Endothelial cell of umbilical vein (primary cell): Measurements from ENCODE around the gene SETD2. TPM values are rescaled to one million over a fixed set of nuclear protein-coding genes. Genes with fewer than 3 reads are reported as not detected.

Source experiments
- BruUV-seq: library from RNA; stranded (reverse); fragments of 400-500 nt; replicated peaks from 2 replicates; lab custom pipeline; 2021; lab: Mats Ljungman, UMichigan
- CTCF ChIA-PET: fragments of 300-600, 350-600 bp; sonication (Branson Sonifier 250); formaldehyde crosslinking; loops from one replicate; lab custom pipeline; 2021; ENCODE audit warnings: antibody characterized with exemption, inconsistent platforms; lab: Charles Lee
- POLR2A ChIA-PET: fragments of 300-600, 350-600 bp; sonication (Branson Sonifier 250); formaldehyde crosslinking; loops from one replicate; lab custom pipeline; 2021; ENCODE audit warnings: antibody characterized with exemption, inconsistent platforms; lab: Charles Lee
- DNase-seq: peaks from one replicate; pipeline ENCODE4 v3.0.0-alpha.2; 2011; ENCODE audit warnings: low read depth, low spot score
- FAIRE-seq: peaks from 2 replicates; lab custom pipeline; 2011; peaks lifted over from hg19 to GRCh38; lab: Jason Lieb, UNC
- H2AFZ ChIP-seq: 2 replicates; pipeline ENCODE4 v1.6.0; 2012; ENCODE audit warnings: low read depth, low read length, control low read depth, inconsistent platforms
- H3K27ac ChIP-seq: 2 replicates; pipeline ENCODE4 v1.5.1; 2011; ENCODE audit warnings: low read depth, mild to moderate bottlenecking, control low read depth, low read length, moderate library complexity; ENCODE audit not compliant: insufficient read depth
- H3K27me3 ChIP-seq, 2 experiments: 2 replicates each; pipeline versions ENCODE4 v1.6.0 to v1.6.1; 2011; ENCODE audit warnings: low read length in 2 of 2, mixed read lengths in 1 of 2; ENCODE audit not compliant: control insufficient read depth in 2 of 2, insufficient read depth in 2 of 2
- H3K36me3 ChIP-seq, 2 experiments: 2 replicates in 1 of 2; 3 replicates in 1 of 2; pipeline ENCODE4 v1.5.1; 2011; ENCODE audit warnings: low read length in 2 of 2, mild to moderate bottlenecking in 1 of 2, moderate library complexity in 1 of 2; ENCODE audit not compliant: control insufficient read depth in 2 of 2, insufficient read depth in 2 of 2; ENCODE audit errors: extremely low read depth in 1 of 2
- H3K4me1 ChIP-seq: 3 replicates; pipeline ENCODE4 v1.5.1; 2011; ENCODE audit warnings: mild to moderate bottlenecking, low read length; ENCODE audit not compliant: control insufficient read depth, insufficient read depth; ENCODE audit errors: extremely low read depth
- H3K4me2 ChIP-seq: 2 replicates; pipeline ENCODE4 v1.6.1; 2011; ENCODE audit warnings: low read length, control low read depth, mixed read lengths; ENCODE audit not compliant: insufficient read depth
- H3K4me3 ChIP-seq, 3 experiments: fragments of 200-600 bp in 1 of 3; sonication (generic), shearing (Covaris generic) in 1 of 3; replicated peaks in 1 of 3; 2 replicates each; pipeline ENCODE4 v1.5.1; 2011 to 2016; ENCODE audit warnings: control low read depth in 3 of 3, low read length in 3 of 3, mild to moderate bottlenecking in 2 of 3, inconsistent platforms in 1 of 3, low read depth in 1 of 3, moderate library complexity in 1 of 3; ENCODE audit not compliant: insufficient read depth in 1 of 3
- H3K79me2 ChIP-seq: 2 replicates; pipeline ENCODE4 v1.6.0; 2012; ENCODE audit warnings: low read length, inconsistent platforms; ENCODE audit not compliant: control insufficient read depth, insufficient read depth
- H3K9ac ChIP-seq: replicated peaks from 2 replicates; pipeline ENCODE3; 2011; ENCODE audit warnings: low read length, control low read depth; ENCODE audit not compliant: insufficient read depth; ENCODE audit errors: extremely low read depth
- H3K9me1 ChIP-seq: replicated peaks from 3 replicates; pipeline ENCODE4 v1.6.0; 2011; ENCODE audit warnings: mild to moderate bottlenecking, low read length; ENCODE audit not compliant: control insufficient read depth, insufficient read depth; ENCODE audit errors: extremely low read depth
- H3K9me3 ChIP-seq: replicated peaks from 2 replicates; pipeline ENCODE4 v1.5.1; 2012; ENCODE audit warnings: low read length, inconsistent platforms; ENCODE audit not compliant: control insufficient read depth, insufficient read depth
- H4K20me1 ChIP-seq: replicated peaks from 2 replicates; pipeline ENCODE3; 2011; ENCODE audit warnings: mild to moderate bottlenecking, low read length; ENCODE audit not compliant: control insufficient read depth, insufficient read depth; ENCODE audit errors: extremely low read depth
- EZH2 ChIP-seq: IDR thresholded peaks from 2 replicates; pipeline ENCODE4 v1.6.1; 2012; ENCODE audit warnings: borderline replicate concordance, low read depth, mild to moderate bottlenecking, moderate library complexity, low read length, inconsistent platforms; ENCODE audit not compliant: severe bottlenecking
- FOS ChIP-seq: IDR thresholded peaks from 2 replicates; pipeline ENCODE4 v1.6.1; 2011; ENCODE audit warnings: mild to moderate bottlenecking, low read length, moderate library complexity, borderline replicate concordance; ENCODE audit not compliant: insufficient read depth
- GATA2 ChIP-seq: IDR thresholded peaks from 2 replicates; pipeline ENCODE4 v1.7.0; 2011; ENCODE audit warnings: low read depth, mild to moderate bottlenecking, moderate library complexity, mixed read lengths, low read length; ENCODE audit not compliant: insufficient read length, insufficient read depth
- JUN ChIP-seq: IDR thresholded peaks from 2 replicates; pipeline ENCODE4 v1.6.1; 2011; ENCODE audit warnings: borderline replicate concordance, low read depth; ENCODE audit not compliant: insufficient read length, insufficient read depth
- MYC ChIP-seq: IDR thresholded peaks from one replicate; pipeline ENCODE4 v1.6.1; 2011; ENCODE audit warnings: mild to moderate bottlenecking, low read depth, low read length
- POLR2A ChIP-seq: IDR thresholded peaks from 2 replicates; pipeline ENCODE4 v1.6.1; 2012; ENCODE audit warnings: low read depth, mild to moderate bottlenecking, control low read depth, low read length
- POLR2AphosphoS5 ChIP-seq: IDR thresholded peaks from 2 replicates; pipeline ENCODE4 v1.6.1; 2012; ENCODE audit warnings: low read depth, mild to moderate bottlenecking, control low read depth, low read length, moderate library complexity; ENCODE audit not compliant: insufficient read depth
- dilution Hi-C: fragments of 300-500 bp; cut with MboI; formaldehyde crosslinking; loops from one replicate; pipeline ENCODE4 v1.15.0; 2019; ENCODE audit warnings: low sequenced_read_pairs; ENCODE audit not compliant: extremely low pct_ligation_motif_present
- intact Hi-C: fragments of 100-400 bp; cut with micrococcal nuclease; formaldehyde crosslinking; loops from one replicate; pipeline ENCODE4 v1.10.0; 2022
- polyA plus RNA-seq, 4 experiments: library from polyadenylated mRNA; depleted of rRNA in 3 of 4; stranded (reverse) in 3 of 4; unstranded in 1 of 4; fragments of >200 nt; gene quantifications; 2 replicates each; pipeline versions ENCODE4 v1.2.1 to v1.2.3, GENCODE V29; 2011 to 2012; ENCODE audit warnings: missing spikeins in 1 of 4
- total RNA-seq: library from RNA; stranded (reverse); gene quantifications from 2 replicates; pipeline ENCODE4 v1.2.3, GENCODE V29; 2021
- TF ChIP-seq, protein P1 (sequence below): IDR thresholded peaks from 2 replicates; pipeline ENCODE4 v1.6.1; 2011; ENCODE audit not compliant: insufficient read depth, insufficient read length
- TF ChIP-seq, protein P2 (sequence below), 2 donors: IDR thresholded peaks; 1 replicate in 1 of 2; 2 replicates in 1 of 2; pipeline ENCODE4 v1.5.1; 2011; ENCODE audit warnings: low read length in 2 of 2, mild to moderate bottlenecking in 2 of 2, moderate library complexity in 2 of 2, control low read depth in 1 of 2, inconsistent platforms in 1 of 2, low read depth in 1 of 2; ENCODE audit not compliant: insufficient read depth in 1 of 2; ENCODE audit errors: extremely low read depth in 1 of 2

SETD2 gene
- total and polyA plus RNA-seq, 2 donors (not counting 3 experiments of a cell fraction or from before 2014, with no cell fraction given): 13.7 to 41.4 TPM

DNA sequence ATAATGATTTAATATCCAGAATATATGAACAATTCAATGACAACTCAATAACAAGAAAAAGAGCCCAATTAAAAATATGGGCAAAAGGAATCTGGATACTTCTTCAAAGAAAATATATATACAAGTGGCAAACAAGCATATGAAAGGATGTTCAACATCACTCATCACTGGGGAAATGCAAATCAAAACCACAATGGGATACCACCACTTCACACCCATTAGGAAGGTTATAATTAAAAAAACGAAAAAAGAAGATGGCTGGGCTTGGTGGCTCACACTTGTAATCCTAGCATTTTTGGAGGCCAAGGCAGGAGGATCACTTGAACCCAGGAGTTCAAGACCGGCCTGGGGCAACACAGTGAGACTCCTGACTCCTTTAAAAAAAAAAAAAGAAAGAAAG, 191.5 kb downstream of the SETD2 start:
- Histone ChIP-seq H3K4me2 (no peak overlapping the region), H2AFZ (no peak overlapping the region), H3K27ac (no peak overlapping the region), H3K9me1 (no peaks in the 10 kb centered on the region), H4K20me1 (peaks cover 2% of the 10 kb centered on the region), H3K36me3 (no peaks in the 10 kb centered on the region), H3K4me1 (peaks cover 32% of the 10 kb centered on the region), H3K4me3 (no peak overlapping the region), H3K27me3 (no peaks in the 10 kb centered on the region), H3K9ac (no peak overlapping the region), H3K79me2 (peaks cover 85% of the 10 kb centered on the region), H3K9me3 (no peaks in the 10 kb centered on the region)
- TF ChIP-seq POLR2A (no peak), MYC (no peak), GATA2 (no peak), JUN (no peak), FOS (no peak), POLR2AphosphoS5 (no peak), EZH2 (no peak)
- TF ChIP-seq, protein P1, sequence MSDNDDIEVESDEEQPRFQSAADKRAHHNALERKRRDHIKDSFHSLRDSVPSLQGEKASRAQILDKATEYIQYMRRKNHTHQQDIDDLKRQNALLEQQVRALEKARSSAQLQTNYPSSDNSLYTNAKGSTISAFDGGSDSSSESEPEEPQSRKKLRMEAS: no peak
- TF ChIP-seq, protein P2, sequence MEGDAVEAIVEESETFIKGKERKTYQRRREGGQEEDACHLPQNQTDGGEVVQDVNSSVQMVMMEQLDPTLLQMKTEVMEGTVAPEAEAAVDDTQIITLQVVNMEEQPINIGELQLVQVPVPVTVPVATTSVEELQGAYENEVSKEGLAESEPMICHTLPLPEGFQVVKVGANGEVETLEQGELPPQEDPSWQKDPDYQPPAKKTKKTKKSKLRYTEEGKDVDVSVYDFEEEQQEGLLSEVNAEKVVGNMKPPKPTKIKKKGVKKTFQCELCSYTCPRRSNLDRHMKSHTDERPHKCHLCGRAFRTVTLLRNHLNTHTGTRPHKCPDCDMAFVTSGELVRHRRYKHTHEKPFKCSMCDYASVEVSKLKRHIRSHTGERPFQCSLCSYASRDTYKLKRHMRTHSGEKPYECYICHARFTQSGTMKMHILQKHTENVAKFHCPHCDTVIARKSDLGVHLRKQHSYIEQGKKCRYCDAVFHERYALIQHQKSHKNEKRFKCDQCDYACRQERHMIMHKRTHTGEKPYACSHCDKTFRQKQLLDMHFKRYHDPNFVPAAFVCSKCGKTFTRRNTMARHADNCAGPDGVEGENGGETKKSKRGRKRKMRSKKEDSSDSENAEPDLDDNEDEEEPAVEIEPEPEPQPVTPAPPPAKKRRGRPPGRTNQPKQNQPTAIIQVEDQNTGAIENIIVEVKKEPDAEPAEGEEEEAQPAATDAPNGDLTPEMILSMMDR (IDR thresholded peaks at IDR 0.05; ENCODE audit: extremely low read depth in 1 of 2, insufficient read depth in 1 of 2, low read depth in 1 of 2, low read length in 2 of 2): no peak
- FAIRE-seq (no peak), DNase-seq (no peak)
- ChIA-PET CTCF (no interaction called here), POLR2A (no interaction called here)
- dilution Hi-C loops (no loop called here), intact Hi-C loops (no loop called here)
- BruUV-seq: no TSS peak
